Measurements from ENCODE around the gene MREG.
A peak's percentile ranks its signal among the peaks of the same experiment; 100 is the strongest.
"Not testable (repeated sequence)": the region's sequence is repeated elsewhere in the genome, so short reads cannot be mapped to it uniquely, and the experiment has no call there.

The MREG gene

DNA sequence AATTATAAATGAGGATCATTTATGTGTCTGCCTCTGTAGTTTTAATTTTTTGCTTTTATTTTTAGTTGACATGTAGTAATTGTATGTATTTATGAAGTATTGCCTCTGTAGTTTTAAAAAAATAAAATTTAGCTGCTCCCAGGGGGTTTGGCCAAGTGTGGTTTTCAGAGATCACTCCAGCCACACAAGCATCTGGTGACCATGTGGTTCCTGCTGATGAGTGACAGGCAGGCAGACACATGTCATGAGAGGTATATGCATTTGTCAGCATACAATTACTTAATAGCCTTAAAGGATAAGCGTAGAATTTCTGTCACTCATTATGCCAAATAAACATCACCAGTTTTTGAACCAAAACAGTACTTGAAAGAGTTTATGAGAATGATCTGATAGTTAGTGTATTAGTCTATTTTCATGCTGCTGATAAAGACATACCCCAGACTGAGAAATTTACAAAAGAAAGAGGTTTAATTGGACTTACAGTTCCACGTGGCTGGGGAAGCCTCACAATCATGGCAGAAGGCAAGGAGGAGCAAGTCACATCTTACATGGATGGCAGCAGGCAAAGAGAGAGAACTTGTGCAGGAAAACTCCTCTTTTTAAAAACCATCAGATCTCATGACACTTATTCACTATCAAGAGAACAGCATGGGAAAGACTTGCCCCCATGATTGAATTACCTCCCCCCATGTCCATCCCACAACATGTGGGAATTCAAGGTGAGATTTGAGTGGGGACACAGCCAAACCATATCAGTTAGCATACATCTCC lies 29.6 kb downstream of the MREG start:
- peak; percentile 33 for DNase-seq

DNA sequence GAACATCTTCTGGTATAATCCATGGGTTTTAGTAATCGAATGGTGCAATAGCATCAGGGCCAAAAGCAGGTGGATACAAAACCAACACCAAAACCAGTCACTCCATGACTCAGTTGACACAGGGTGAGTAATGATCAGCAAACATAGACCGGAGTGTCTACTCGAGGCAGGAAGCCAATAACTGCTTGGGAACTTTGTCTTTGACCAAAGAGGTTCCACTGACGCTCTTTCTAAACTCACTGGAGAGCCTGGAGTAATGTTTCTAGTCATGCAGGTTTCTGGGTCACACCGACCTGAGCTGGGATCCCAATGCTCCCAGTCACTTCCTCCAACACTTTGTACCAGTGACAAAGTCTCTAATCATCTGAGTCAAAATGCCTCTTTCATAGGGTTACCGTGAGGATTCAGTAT lies 30.9 kb downstream of the MREG start:
- peak; percentile 97 for DNase-seq

GRCh38 chr2:215981115-215981514 lies 32.2 kb downstream of the MREG start:
- no peak for DNase-seq

DNA sequence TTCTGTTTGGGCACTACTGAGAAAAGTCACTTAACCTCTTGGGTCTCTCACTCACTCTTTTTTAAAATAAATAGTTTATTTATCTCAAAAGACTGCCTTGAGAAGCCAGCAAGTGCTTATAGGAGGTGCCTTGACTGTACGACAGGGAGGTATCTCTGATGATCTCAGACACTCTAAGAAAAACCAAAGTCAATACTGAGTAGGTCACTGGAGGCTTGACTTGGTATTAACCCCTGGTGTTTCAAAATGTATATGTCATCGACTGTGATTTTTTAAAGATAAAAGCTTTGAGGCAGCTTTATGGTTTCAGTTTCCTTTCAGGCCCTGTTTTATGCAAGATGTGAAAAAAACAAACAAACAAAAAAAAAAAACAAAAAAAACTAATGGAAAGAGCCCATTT lies 33.7 kb downstream of the MREG start:
- peak; percentile 11 for DNase-seq

- no peak for DNase-seq
These were observed 38.5 kb downstream of the MREG start for GRCh38 chr2:215974700-215975429.

DNA sequence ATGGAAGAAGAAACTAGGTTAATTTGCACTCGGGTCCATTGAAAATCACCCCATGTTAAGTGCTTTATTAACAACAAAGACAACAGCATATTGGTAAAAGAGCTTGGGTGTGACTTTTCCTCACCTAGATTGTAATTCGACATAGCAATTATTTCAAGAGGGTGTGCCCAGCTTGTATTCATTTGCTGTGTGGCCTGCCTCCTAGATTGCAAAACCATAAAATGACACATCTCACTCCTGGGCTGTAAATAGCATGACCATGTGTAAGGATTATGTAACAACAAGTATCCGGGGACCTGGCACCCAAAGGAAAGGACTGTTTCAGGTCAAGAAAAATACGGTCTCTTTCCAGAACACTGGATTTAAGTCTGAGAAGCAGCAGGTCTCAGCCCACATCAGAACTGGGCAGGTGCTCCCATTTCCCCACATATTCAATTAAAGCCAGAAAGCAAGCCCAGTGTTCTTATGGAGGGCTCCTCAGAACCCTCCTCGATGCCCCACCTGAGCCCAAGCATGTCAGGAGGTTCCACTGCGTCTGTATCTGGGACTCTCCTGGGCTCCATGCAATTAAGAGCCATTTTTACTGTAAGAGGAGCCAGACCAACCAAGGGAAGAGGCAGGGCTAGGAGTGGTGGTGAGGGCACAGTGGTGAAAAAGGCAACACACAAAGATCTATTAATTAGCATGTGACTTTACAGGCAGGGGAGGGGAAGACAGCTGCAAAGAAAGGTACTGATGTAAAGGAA lies 39.2 kb downstream of the MREG start:
- no peak for DNase-seq

- DNase-seq, result no peak
These were observed 40.1 kb downstream of the MREG start for GRCh38 chr2:215973145-215973792.

DNA sequence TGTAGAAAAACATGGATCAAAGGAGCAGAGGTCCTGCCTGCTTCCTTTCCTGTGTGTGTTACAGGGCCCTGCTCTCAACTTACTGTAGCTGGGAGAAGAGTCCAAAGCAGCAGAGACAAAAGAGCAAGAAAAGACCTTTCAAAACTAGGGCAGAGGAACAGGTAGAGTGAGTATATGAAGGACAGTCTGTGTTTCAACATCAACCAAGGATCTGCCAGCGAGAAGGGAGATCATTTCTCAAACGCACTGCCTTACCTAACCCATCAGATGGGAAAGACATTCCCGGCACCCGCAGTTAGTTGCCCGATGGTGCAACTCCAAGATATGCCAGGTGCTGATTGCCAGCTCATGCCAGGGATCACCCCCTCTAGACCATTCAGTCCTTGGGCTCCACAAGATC lies 41.7 kb downstream of the MREG start:
- no peak for DNase-seq

DNA sequence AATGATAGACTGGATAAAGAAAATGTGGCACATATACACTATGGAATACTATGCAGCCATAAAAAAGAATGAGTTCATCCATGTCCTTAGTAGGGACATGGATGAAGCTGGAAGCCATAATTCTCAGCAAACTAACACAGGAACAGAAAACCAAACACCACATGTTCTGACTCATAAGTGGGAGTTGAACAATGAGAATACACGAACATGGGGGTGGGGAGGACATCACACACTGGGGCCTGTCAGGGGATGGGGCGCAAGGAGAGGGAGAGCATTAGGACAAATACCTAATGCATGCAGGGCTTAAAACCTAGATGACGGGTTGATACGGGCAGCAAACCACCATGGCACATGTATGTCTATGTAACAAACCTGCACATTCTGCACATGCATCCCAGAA lies 42.5 kb downstream of the MREG start:
- not testable (repeated sequence) for DNase-seq

DNA sequence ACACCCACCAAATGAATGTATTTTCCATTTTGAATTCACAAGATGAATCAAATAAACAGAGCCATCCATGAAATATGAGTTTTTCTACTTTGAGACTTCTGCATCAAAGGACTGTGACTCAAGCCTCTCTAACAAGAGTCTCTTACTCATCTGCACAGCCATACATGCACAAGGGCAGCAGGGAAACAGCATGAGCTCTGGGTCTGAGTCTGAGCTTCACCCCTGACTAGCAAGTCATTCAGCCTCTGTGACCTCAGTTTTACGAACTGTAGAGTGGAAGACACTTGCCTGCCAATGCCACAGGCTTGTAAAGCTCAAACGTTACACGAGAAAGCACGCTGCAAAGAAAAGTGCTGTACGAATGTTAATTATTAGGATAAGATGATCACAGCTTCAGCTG lies 42.9 kb downstream of the MREG start:
- no peak for DNase-seq

DNA sequence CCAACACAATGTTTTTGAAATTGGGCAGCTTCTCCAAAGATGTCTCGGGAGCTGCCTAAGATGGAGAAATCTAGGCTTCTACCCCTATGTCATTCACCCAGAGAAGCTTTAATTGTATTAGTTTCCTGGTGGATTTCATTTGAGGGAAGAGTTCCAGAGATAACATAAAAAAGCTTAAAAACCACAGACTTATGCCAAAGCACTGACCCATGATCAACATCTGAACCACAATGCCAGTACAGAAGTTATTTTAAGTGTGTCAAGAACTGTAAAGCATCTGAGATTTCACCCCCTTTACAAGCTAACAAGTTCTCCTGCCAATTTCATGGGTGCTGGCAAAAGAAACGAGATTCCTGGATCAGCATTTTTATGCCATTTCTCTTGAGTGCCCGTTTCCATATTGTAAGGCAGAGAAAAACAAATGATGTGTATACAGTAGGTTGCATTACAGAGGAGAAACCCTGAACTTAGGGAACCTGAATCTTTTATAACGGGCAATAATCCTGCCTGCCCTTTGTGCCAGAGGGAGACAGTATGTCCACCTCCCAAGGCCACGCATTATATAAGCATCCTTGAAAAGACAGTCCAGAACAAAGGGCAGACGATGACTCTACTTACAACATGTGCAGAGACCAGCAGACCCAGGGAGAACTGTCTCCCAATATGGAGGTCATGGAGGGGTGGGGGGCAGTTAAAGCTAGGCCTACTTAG lies 44.1 kb downstream of the MREG start:
- no peak for DNase-seq

GRCh38 chr2:215968499-215968898 lies 44.9 kb downstream of the MREG start:
- no peak for DNase-seq

GRCh38 chr2:215967590-215968378 lies 45.6 kb downstream of the MREG start:
- no peak for DNase-seq

DNA sequence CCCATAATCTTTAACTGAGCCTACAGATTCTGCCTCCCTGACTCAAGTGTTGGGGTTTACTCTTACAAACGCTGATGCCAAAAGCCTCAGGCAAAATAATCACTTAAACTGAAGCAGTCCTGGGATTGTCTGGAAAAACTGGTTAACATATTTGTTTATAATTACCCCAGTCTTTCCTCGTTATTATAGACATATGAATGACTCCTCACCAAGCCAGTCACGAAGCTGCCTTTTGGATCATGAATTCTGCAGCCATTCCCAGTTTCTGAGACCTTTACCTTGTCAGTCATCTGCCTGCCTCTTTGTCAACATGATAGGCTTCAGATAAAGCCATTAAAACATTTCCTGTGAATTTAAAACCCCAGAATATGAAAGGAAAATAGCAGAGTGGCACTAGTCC lies 46.4 kb downstream of the MREG start:
- DNase-seq, result no peak

DNA sequence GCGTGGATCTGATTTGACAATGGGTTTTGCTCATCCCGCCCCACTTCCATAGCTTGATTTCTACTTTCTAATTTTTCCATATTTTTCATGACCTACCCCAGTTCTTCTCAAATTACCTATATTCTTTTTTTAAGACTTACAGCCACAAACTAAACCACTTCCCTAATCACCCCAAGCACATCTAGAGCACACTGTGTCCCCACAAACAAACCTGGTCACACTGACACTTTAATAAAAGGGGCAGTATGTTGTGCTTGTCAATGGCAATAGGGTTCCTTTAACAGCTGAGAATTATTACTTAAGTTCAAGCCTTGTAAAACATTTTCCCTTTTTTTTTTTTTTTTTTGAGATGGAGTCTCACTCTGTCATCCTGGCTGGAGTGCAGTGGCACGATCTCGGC lies 47.1 kb downstream of the MREG start:
- DNase-seq, result no peak

- no peak for DNase-seq
These were observed 47.7 kb downstream of the MREG start for GRCh38 chr2:215965532-215966165.

DNA sequence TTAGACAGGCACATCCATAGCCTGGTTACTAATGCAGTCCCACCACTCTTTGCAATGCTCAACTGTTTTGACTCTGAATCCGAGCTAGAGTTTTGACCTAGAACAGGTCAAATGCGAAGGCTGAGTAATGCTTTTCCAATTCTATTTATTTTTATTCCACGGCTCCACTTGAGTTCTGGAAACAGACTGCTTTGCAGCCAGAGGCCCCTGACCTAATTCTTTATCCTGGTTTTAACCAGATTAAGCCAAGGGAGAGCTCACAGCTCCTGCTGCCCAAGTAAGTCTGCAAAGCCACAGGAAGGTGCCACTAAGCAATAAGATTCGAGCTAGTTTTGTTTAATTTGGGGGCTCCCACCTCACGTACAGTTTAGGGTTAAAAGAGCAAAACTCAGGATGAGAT lies 51.4 kb downstream of the MREG start:
- DNase-seq, result no peak

GRCh38 chr2:215958257-215958656 lies 55.1 kb downstream of the MREG start:
- DNase-seq, result no peak

GRCh38 chr2:215957354-215958122 lies 55.8 kb downstream of the MREG start:
- DNase-seq, result not testable (repeated sequence)

- DNase-seq, result no peak
These were observed 60.3 kb downstream of the MREG start for GRCh38 chr2:215952860-215953637.
